Activated CD8-positive, alpha-beta memory T cell treated with anti-CD3 and anti-CD28 coated beads for 1 hour (primary cell): ENCODE results near the gene PLSCR4.

Source experiments
- DNase-seq, 2 donors: peaks; one replicate each; pipeline ENCODE4 v3.0.0-alpha.2; 2020; ENCODE audit warnings: low read depth in 1 of 2; ENCODE audit errors: extremely low read depth in 1 of 2

The PLSCR4 gene

DNA sequence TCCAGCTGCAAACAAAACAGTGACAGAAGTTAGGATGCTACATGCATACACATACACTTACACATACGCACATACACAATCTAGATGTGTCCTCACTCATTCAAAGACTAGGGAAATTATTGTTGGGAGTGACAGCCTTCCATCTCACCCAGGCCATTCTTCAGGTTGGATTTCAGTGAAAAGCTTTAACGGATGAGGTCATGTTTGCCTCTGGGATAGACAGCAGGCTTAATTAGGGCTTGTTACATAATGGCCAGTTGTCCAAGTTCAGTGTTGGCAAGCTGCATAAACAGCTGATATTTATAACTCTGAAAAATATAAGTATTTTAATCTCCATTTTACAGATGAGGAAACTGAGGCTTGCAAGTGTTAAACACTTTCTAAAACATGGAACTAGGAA, 54.1 kb downstream of the PLSCR4 start:
- no peak for DNase-seq

DNA sequence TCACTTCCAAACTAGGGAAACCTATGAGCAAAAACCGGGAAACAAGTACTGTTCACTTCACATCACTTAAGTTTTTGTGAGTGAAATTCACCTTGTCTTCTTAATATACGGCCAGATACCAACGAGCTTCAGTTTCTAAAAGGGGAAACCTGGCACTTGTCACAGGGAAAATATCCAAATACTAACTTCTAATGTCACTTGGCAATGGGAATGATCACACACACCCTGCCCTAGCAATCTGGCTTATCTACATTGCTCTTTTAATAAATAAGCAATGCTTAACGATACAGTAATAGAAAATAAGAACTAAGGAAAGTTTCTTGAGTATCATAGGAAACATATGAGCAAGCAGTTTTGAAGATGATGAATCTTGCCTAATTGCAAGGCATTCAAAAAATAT, 55.3 kb downstream of the PLSCR4 start:
- DNase-seq, result no peak

GRCh38 chr3:146195030-146195429, 55.9 kb downstream of the PLSCR4 start:
- DNase-seq, result no peak

DNA sequence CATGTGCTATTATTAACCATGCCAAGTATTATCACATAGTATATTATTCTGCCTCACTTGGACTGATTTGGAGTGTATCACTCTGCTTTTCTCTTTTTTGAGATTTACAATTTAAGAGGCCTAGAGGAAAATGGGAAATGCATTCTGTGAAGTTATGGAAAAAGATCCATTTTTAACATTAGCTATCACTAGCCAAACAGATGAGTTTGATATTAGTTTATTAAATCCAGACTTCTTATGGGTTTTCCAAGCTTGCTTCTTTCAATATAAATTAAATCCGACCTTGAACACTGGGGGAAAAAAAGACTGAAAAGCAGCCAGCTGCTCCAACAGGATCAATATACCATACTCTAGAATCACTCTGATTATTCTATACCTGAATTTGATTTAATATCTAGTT, 59.9 kb downstream of the PLSCR4 start:
- no peak for DNase-seq

DNA sequence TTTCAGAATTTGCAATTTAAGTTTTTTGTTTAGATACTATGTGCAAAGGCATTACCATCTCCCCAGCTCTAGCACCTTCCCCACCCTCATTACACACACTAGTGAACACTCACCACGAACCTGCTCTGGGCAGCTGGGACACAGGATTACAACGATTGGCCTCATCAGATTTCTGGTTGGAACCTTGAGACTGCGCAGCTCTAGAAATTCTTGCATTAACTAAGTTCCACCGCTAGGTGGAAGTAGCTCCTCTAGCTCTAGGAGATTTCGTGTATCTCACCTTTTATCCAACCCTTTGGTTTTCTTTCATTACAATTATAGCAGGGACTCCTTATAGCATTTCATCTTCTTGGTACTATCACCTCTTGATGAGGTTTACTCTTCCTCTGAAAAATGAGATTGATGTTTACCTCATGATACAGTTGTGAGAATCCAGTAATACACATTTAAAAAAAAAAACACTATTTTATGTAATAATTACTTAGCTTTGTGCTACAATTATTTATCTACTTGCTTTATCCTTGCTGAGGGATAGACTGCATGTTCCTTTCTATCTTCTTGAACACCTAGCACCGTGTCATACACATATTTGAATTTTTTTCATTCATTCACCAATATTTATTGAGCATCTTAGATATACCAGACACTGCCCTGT, 61.3 kb downstream of the PLSCR4 start:
- DNase-seq, result no peak

GRCh38 chr3:146187334-146187950, 63.5 kb downstream of the PLSCR4 start:
- no peak for DNase-seq

DNA sequence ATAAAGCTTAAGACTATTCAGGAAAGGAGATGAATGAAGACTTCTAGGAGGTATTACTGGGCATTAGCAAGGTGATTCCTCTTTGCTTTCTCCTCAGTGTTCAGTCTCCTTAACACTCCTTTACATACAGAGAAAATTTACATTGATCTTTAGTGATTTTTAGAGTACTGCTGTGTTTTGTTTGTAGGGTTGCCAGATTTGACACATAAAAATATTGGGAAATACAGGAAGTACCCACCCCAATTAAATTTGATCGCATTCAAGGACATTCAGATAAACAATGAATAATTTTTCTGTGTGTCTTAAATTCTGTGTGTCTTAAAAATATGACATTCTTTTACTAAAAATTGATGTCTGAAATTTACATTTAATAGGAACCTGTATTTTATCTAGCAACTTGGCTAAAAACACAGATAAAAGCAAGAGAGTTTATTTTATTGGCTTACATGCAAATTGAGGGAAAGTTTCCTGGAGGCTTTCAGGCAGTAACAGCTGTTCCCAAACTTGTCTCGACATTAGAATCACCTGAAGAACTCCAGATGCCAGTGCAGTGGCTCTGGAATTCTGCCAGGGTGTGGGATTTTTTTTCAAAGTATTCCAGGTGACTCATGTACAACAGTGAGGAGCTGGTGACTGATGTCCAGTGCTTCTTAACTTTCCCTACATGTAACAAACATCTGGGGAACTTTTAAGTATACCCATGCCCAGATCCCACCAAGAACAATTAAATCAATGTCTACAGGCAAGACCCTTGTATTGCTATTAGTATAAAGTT, 66.5 kb downstream of the PLSCR4 start:
- no peak for DNase-seq

DNA sequence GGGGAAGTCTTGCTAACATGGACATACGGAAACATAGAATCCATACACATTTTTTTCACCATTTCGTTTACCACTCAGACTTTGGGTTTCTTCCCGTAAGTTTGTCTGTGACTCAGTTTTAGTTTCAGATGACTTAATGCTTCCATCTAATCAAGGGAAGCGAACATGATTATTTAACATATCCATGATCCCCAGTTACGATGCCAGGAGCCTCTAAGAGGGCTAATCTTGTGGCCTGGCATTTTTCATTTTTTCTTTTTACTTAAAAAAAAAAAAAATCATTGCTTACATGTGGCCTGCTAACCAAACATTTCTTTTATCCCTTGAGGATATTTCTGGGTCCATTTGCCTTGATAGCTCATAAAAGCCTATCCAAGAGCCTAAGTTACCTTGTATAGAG, 69.7 kb downstream of the PLSCR4 start:
- DNase-seq, result no peak

DNA sequence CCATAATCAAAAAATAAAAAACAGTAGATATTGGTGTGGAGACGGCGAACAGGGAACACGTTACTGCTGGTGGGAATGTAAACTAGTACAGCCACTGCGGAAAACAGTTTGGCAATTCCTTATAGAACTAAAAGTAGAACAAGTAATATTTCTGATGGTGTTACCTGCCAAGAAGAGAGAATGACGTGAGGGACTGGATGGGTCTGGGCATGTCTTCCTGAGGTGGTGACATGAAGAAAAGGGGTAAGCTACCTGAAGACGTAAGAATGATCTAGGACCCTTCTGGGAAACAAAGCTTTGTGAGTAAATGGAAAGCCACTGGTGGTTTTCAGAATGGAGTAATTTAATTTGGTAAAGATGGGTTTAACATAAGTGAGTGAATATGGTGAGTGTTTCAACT, 70.5 kb downstream of the PLSCR4 start:
- no peak for DNase-seq

DNA sequence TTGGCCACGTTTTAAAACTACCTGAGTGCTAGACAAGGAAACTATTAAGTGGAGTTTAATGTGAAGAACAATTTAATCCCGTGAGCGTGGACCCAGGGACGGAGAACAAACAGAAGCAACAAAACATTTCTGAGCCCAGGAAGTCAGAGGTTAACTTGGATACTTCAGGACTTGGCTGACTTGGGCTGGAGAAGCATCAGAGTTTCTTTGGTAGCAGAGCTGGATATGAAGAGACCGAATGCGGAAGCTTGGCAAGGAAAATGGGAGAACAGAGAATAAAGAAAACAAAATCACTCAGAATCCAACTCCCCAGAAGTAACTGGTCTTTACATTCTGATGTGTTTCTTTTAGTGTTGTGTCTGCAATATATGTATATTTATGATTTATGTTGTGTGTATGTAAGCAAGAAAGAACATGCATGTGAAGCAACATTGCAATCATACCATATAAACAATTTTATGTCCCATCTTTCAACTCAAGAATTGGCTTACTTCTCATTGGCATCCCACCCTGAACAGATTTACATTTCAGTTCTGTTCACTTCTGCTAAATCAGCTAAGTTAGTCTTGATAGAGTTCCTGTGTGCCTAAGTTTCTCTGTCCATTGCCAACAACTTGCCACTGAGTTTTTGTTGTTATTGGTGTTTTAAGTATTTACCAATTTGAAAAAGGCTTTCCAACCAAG, 72.8 kb downstream of the PLSCR4 start:
- no peak for DNase-seq

DNA sequence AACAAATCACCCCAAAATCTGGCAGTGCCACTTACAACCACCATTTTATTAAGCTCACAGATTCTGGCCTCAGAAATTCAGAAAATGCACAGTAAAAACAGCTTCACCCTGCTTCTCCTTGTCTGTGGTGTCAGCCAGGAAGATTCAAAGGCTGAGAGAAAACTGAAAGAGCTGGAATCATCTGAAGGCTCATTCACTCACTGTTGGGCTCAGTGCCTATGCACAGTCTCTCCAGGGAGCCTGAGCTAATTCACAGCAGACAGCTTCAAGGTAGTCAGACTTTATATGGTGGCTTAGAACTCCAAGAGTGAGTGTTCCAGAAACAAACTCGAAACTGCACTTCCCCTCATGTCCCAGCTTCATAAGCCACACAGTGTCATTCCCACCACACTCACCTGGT, 73.4 kb downstream of the PLSCR4 start:
- no peak for DNase-seq

DNA sequence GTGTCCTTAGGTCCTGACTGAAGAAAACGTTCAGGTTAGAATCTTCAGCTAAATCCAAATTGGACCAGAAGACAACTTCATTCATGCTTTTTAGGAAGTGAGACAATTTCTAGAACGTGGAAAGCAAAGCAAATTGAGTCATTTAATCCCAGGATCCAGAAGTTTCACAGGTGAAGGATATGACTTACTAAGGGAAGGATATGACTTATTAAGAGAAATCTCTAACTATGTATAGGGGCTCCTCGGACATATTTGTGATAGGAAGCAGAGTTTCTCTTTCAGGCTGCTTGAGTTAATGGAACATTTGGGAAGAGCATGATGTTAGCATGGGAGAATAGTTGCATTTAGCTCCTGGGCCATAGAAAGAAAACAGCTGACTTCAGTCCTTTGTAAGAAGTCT, 73.8 kb downstream of the PLSCR4 start:
- no peak for DNase-seq

GRCh38 chr3:146172586-146172985, 78.3 kb downstream of the PLSCR4 start:
- DNase-seq, result no peak

DNA sequence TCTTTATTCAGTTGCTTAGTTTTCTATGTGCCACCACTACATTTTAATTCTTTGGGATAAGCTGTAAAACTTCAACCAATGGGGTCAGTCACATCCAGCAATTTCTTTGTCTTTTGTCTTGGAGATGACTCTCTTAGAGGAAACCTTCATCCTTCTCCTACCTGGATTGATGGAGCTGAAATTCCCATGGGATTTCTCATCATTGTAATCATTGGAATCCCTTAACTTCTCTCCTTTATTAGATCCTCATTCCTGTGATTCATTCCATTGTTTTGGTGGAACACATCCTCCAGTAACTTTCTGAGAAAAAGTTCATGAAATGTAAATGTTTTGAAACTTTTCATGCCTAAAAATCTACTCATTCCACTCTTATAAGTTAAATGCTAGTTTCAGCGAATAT, 80.3 kb downstream of the PLSCR4 start:
- no peak for DNase-seq

- DNase-seq, result no peak
Observed at GRCh38 chr3:146169891-146170290, 81.0 kb downstream of the PLSCR4 start.

GRCh38 chr3:146166826-146167225, 84.1 kb downstream of the PLSCR4 start:
- DNase-seq, result no peak

- DNase-seq, result no peak
Observed at GRCh38 chr3:146166415-146166821, 84.5 kb downstream of the PLSCR4 start.

GRCh38 chr3:146165877-146166276, 85.0 kb downstream of the PLSCR4 start:
- no peak for DNase-seq

- no peak for DNase-seq
Observed at GRCh38 chr3:146164971-146165769, 85.7 kb downstream of the PLSCR4 start.

DNA sequence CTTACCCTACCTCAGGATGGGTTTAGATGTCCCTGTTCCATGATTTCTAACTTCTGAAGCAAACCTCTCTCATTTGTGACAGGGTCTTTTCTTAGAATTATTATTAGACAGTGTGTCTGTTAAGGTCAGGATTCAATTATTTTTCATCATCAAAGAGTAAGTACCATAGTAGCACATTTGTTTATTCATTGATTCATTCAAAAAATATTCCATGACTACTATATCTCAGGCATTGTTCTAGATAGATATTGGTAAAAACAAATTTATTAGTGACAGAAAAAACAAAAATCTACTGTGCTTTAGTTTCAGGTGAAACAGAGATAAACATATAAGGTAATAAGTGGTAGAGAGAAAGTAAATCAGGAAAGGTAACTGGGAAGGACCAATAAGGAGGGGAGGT, 86.4 kb downstream of the PLSCR4 start:
- DNase-seq, result no peak

DNA sequence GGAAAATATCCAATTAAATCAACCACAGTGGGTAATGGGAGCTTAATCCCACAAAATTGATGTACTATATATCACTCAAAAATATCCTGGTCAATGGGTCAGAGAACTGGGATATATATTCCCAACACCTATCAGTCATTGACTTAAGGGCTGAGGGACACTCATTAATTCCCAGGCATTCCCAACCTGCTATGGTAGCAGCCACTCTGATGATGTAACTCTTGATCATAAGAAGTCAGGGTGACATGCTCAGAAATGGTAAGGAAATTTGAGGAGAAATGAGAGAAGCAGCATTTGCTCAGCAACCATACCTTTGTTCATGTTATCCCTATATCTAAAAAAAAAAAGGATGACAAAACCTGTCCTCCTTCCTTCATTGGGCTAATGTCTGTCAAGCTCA, 86.8 kb downstream of the PLSCR4 start:
- no peak for DNase-seq
